Myocyte (in vitro differentiated cells): Measurements from ENCODE around the gene CDON. TPM values are rescaled to one million over a fixed set of nuclear protein-coding genes. Genes with fewer than 3 reads are reported as not detected.

Source experiments
- DNase-seq: peaks from one replicate; pipeline ENCODE4 v3.0.0-alpha.2; 2012; ENCODE audit warnings: low read depth
- polyA plus RNA-seq: library from polyadenylated mRNA; unstranded; fragments of >200 nt; gene quantifications from one replicate; pipeline ENCODE4 v1.2.1, GENCODE V29; 2012; ENCODE audit warnings: missing spikeins
- total RNA-seq: library from RNA; depleted of rRNA; stranded (reverse); fragments of >200 nt; gene quantifications from 2 replicates; pipeline ENCODE4 v1.2.3, GENCODE V29; 2014

CDON gene
- total RNA-seq, result 73.4 and 147 TPM in 2 replicates
- 22.6 TPM for polyA plus RNA-seq

- peak; percentile 94 for DNase-seq
Observed at GRCh38 chr11:126062679-126063506, at the start of gene CDON. Gene CDON, minus strand, starts transcription at chr11:126062866. Its CDS starts 39,390 bp downstream, at chr11:126023476.

GRCh38 chr11:126111458-126112116 is 48.9 kb upstream of the CDON start:
- peak; percentile 69 for DNase-seq

- DNase-seq, result peak; percentile 99
Observed at GRCh38 chr11:126109941-126110731, 47.5 kb upstream of the CDON start.

- no peak for DNase-seq
Observed at GRCh38 chr11:126106594-126107328, 44.1 kb upstream of the CDON start.

GRCh38 chr11:126105748-126106080 is 43.0 kb upstream of the CDON start:
- no peak for DNase-seq

GRCh38 chr11:126105022-126105747 is 42.5 kb upstream of the CDON start:
- no peak for DNase-seq

GRCh38 chr11:126104420-126104819 is 41.8 kb upstream of the CDON start:
- peak; percentile 91 for DNase-seq

GRCh38 chr11:126103150-126103549 is 40.5 kb upstream of the CDON start:
- no peak for DNase-seq

GRCh38 chr11:126102436-126102981 is 39.8 kb upstream of the CDON start:
- peak; percentile 79 for DNase-seq

GRCh38 chr11:126101930-126102283 is 39.2 kb upstream of the CDON start:
- no peak for DNase-seq

- DNase-seq, result no peak
Observed at GRCh38 chr11:126101251-126101929, 38.7 kb upstream of the CDON start.

- no peak for DNase-seq
Observed at GRCh38 chr11:126100716-126101115, 38.0 kb upstream of the CDON start.

GRCh38 chr11:126098204-126098769 is 35.6 kb upstream of the CDON start:
- no peak for DNase-seq

- DNase-seq, result no peak
Observed at GRCh38 chr11:126095745-126096144, 33.1 kb upstream of the CDON start.

GRCh38 chr11:126090452-126090851 is 27.8 kb upstream of the CDON start:
- no peak for DNase-seq

- no peak for DNase-seq
Observed at GRCh38 chr11:126088999-126089398, 26.3 kb upstream of the CDON start.

GRCh38 chr11:126086248-126086647 is 23.6 kb upstream of the CDON start:
- no peak for DNase-seq

GRCh38 chr11:126084608-126084912 is 21.9 kb upstream of the CDON start:
- DNase-seq, result no peak

- no peak for DNase-seq
Observed at GRCh38 chr11:126083829-126084607, 21.4 kb upstream of the CDON start.
